DND-41 (cell line): ENCODE results near the gene FBXL15.

Experiments
- ATAC-seq: fragments of 200-7000 bp; cut with Tn5 transposase; 3 replicates; pipeline ENCODE4 v1.9.1; 2021; ENCODE audit warnings: low read depth; ENCODE audit not compliant: insufficient read depth
- DNase-seq: peaks from one replicate; pipeline ENCODE4 v3.0.0-alpha.2; 2020
- H2AFZ ChIP-seq: 2 replicates; pipeline ENCODE4 v1.6.0; 2012; ENCODE audit warnings: low read depth, low read length
- H3K27ac ChIP-seq: 2 replicates; pipeline ENCODE4 v1.5.1; 2012; ENCODE audit warnings: low read length, inconsistent platforms
- H3K27me3 ChIP-seq: fragments of 200-600 bp; sonication (generic); 2 replicates; pipeline ENCODE4 v1.6.0; 2012; ENCODE audit warnings: low read length, mild to moderate bottlenecking, inconsistent platforms; ENCODE audit not compliant: insufficient read depth, poor library complexity
- H3K36me3 ChIP-seq: 2 replicates; pipeline ENCODE4 v1.5.1; 2012; ENCODE audit warnings: low read length, inconsistent platforms; ENCODE audit not compliant: insufficient read depth
- H3K4me1 ChIP-seq: 2 replicates; pipeline ENCODE4 v1.5.1; 2012; ENCODE audit warnings: mild to moderate bottlenecking, low read length; ENCODE audit not compliant: insufficient read depth
- H3K4me2 ChIP-seq: 2 replicates; pipeline ENCODE4 v1.6.0; 2012; ENCODE audit warnings: mild to moderate bottlenecking, moderate library complexity, low read length, inconsistent platforms; ENCODE audit not compliant: insufficient read depth
- H3K4me3 ChIP-seq, 2 experiments: fragments of 200-600 bp in 1 of 2; shearing (Covaris generic) in 1 of 2; 2 replicates each; pipeline ENCODE4 v1.5.1; 2012 to 2016; ENCODE audit warnings: inconsistent platforms in 2 of 2, low read length in 2 of 2, mild to moderate bottlenecking in 2 of 2, low read depth in 1 of 2, moderate library complexity in 1 of 2
- H3K79me2 ChIP-seq: 2 replicates; pipeline ENCODE4 v1.6.0; 2012; ENCODE audit warnings: low read length, inconsistent platforms; ENCODE audit not compliant: insufficient read depth
- H3K9ac ChIP-seq: 2 replicates; pipeline ENCODE4 v1.6.0; 2012; ENCODE audit warnings: low read depth, mild to moderate bottlenecking, inconsistent platforms, low read length, moderate library complexity
- H3K9me3 ChIP-seq: 2 replicates; pipeline ENCODE4 v1.5.1; 2012; ENCODE audit warnings: low read length, moderate library complexity, mild to moderate bottlenecking, inconsistent platforms; ENCODE audit not compliant: insufficient read depth, severe bottlenecking
- H4K20me1 ChIP-seq: 2 replicates; pipeline ENCODE4 v1.6.0; 2012; ENCODE audit warnings: low read length; ENCODE audit not compliant: insufficient read depth
- CTCF ChIP-seq: IDR thresholded peaks from 2 replicates; pipeline ENCODE4 v1.5.1; 2012; ENCODE audit warnings: borderline replicate concordance, low read length, moderate library complexity, mild to moderate bottlenecking; ENCODE audit not compliant: poor library complexity, severe bottlenecking; ENCODE audit errors: extremely low read depth
- EZH2 ChIP-seq: IDR thresholded peaks from 3 replicates; pipeline ENCODE4 v1.6.1; 2012; ENCODE audit warnings: borderline replicate concordance, low read depth, mild to moderate bottlenecking, moderate library complexity, low read length, inconsistent platforms; ENCODE audit not compliant: severe bottlenecking

The FBXL15 gene

GRCh38 chr10:102419269-102420180, 1.1 kb upstream of the FBXL15 start:
- peak; percentile 83 for DNase-seq
- peak overlapping the region; percentile 100 for H3K4me2 ChIP-seq
- H3K9ac ChIP-seq: peak overlapping the region; percentile 75
- H3K36me3 ChIP-seq: peaks cover 21% of the 10 kb centered on the region
- peaks cover 10% of the 10 kb centered on the region for H3K79me2 ChIP-seq
- peak overlapping the region; percentile 73 to 95 for H3K4me3 ChIP-seq
- H3K4me1 ChIP-seq: peaks cover 38% of the 10 kb centered on the region
- TF ChIP-seq EZH2 (no peak), CTCF (no peak)
- peaks cover 16% of the 10 kb centered on the region for H4K20me1 ChIP-seq
- no peaks in the 10 kb centered on the region for H3K9me3 ChIP-seq
- no peaks in the 10 kb centered on the region for H3K27me3 ChIP-seq
- peak overlapping the region; percentile 97 for H2AFZ ChIP-seq
- ATAC-seq: peak; percentile 30
- peak overlapping the region; percentile 92 for H3K27ac ChIP-seq

GRCh38 chr10:102420181-102420713, 389 bp upstream of the FBXL15 start:
- H3K79me2 ChIP-seq: peaks cover 10% of the 10 kb centered on the region
- H3K36me3 ChIP-seq: peaks cover 27% of the 10 kb centered on the region
- H3K9me3 ChIP-seq: no peaks in the 10 kb centered on the region
- DNase-seq (no peak), ATAC-seq (peak; percentile 15; the same call in 2 of the 3 replicates)
- peaks cover 38% of the 10 kb centered on the region for H3K4me1 ChIP-seq
- peaks cover 12% of the 10 kb centered on the region; the same call in 1 of the 2 replicates for H4K20me1 ChIP-seq
- no peak for TF ChIP-seq CTCF
- no peak for TF ChIP-seq EZH2
- H3K4me2 ChIP-seq: peak overlapping the region; percentile 100
- peak overlapping the region; percentile 92 for H3K27ac ChIP-seq
- peak overlapping the region; percentile 75 for H3K9ac ChIP-seq
- no peaks in the 10 kb centered on the region for H3K27me3 ChIP-seq
- peak overlapping the region; percentile 97 for H2AFZ ChIP-seq
- peak overlapping the region; percentile 73 to 95 for H3K4me3 ChIP-seq

DNA sequence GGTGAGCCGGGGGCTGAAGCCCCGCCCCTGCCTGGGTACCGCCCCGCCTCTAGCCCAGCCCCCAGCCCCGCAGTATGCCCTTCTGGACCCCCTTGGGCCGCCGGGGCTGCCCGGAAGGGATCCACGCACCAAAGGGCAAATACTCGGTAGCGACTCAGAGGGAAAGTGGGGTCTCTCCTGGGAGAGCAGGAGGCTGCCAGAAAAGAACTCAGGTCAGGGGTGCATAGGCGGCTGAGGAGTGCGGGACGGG, 796 bp downstream of the FBXL15 start:
- DNase-seq: no peak
- Histone ChIP-seq H3K9ac (peak overlapping the region; percentile 75), H2AFZ (peak overlapping the region; percentile 97)

More for the DNA sequence above, 796 bp downstream of the FBXL15 start:
- H3K4me1 ChIP-seq: peaks cover 38% of the 10 kb centered on the region
- peak overlapping the region; percentile 73 to 95 for H3K4me3 ChIP-seq
- no peak for TF ChIP-seq EZH2
- H3K79me2 ChIP-seq: peaks cover 10% of the 10 kb centered on the region
- H4K20me1 ChIP-seq: peaks cover 14% of the 10 kb centered on the region; the same call in 1 of the 2 replicates
- no peaks in the 10 kb centered on the region for H3K9me3 ChIP-seq
- no peaks in the 10 kb centered on the region for H3K27me3 ChIP-seq
- ATAC-seq: no peak
- peak overlapping the region; percentile 92 for H3K27ac ChIP-seq
- H3K36me3 ChIP-seq: peaks cover 27% of the 10 kb centered on the region
- peak overlapping the region; percentile 100 for H3K4me2 ChIP-seq
